WTC11 (cell line): ENCODE measurements around the gene FNDC3B. TPM values are rescaled to one million over a fixed set of nuclear protein-coding genes. Genes with fewer than 3 reads are reported as not detected.

ENCODE experiments used
- ATAC-seq: fragments of 200-7000 bp; cut with Tn5 transposase; 2 replicates; pipeline ENCODE4 v1.10.0; 2021; ENCODE audit warnings: mild to moderate bottlenecking, moderate library complexity
- CTCF ChIA-PET: fragments of 300-600 bp; sonication (Branson Sonifier 250); formaldehyde crosslinking; loops from one replicate; lab custom pipeline; 2021; ENCODE audit warnings: antibody characterized with exemption; lab: Charles Lee
- POLR2A ChIA-PET: fragments of 350-600 bp; sonication (Branson Sonifier 250); formaldehyde crosslinking; loops from one replicate; lab custom pipeline; 2021; ENCODE audit warnings: antibody characterized with exemption; lab: Charles Lee
- DNase-seq: peaks from one replicate; pipeline ENCODE4 v3.0.0; 2021; ENCODE audit warnings: low spot score
- H3K27ac Mint-ChIP-seq: 2 replicates; pipeline ENCODE4 v1.8.0; 2021; ENCODE audit warnings: mixed read lengths
- H3K27me3 Mint-ChIP-seq: 2 replicates; pipeline ENCODE4 v1.8.0; 2021; ENCODE audit warnings: low read depth, mild to moderate bottlenecking, moderate library complexity, mixed read lengths
- H3K36me3 Mint-ChIP-seq: 2 replicates; pipeline ENCODE4 v1.8.0; 2021; ENCODE audit warnings: mixed read lengths
- H3K4me1 Mint-ChIP-seq: 2 replicates; pipeline ENCODE4 v1.8.0; 2022; ENCODE audit warnings: mixed read lengths
- H3K4me3 Mint-ChIP-seq: 2 replicates; pipeline ENCODE4 v1.8.0; 2021; ENCODE audit warnings: mild to moderate bottlenecking, moderate library complexity, mixed read lengths
- H3K9me3 Mint-ChIP-seq: 2 replicates; pipeline ENCODE4 v1.8.0; 2021; ENCODE audit warnings: mixed read lengths
- AFF4 ChIP-seq: sonication (generic); formaldehyde crosslinking; IDR thresholded peaks from 2 replicates; pipeline ENCODE4 v1.8.1; 2023; ENCODE audit warnings: mild to moderate bottlenecking, missing genetic modification reagents, borderline replicate concordance
- ATF2 ChIP-seq: sonication (generic); formaldehyde crosslinking; IDR thresholded peaks from 2 replicates; pipeline ENCODE4 v1.8.1; 2022; ENCODE audit warnings: low read depth, missing genetic modification reagents, borderline replicate concordance
- ATF6 ChIP-seq: sonication (generic); formaldehyde crosslinking; IDR thresholded peaks from 2 replicates; pipeline ENCODE4 v1.8.1; 2023; ENCODE audit warnings: mild to moderate bottlenecking, missing genetic modification reagents
- CBFB ChIP-seq: sonication (generic); formaldehyde crosslinking; IDR thresholded peaks from 2 replicates; pipeline ENCODE4 v1.8.1; 2022; ENCODE audit warnings: mild to moderate bottlenecking, low read depth, missing genetic modification reagents
- CREM ChIP-seq: sonication (generic); formaldehyde crosslinking; IDR thresholded peaks from 2 replicates; pipeline ENCODE4 v1.8.1; 2022; ENCODE audit warnings: mild to moderate bottlenecking, missing genetic modification reagents, moderate library complexity
- ETV6 ChIP-seq: sonication (generic); formaldehyde crosslinking; IDR thresholded peaks from 2 replicates; pipeline ENCODE4 v1.8.1; 2022; ENCODE audit warnings: mild to moderate bottlenecking, missing genetic modification reagents
- GABPB1 ChIP-seq: sonication (generic); formaldehyde crosslinking; IDR thresholded peaks from 2 replicates; pipeline ENCODE4 v1.8.1; 2023; ENCODE audit warnings: mild to moderate bottlenecking, missing genetic modification reagents
- GRHL2 ChIP-seq: fragments of 250-450 bp; sonication (Bioruptor Pico); IDR thresholded peaks from 2 replicates; pipeline ENCODE4 v1.8.0; 2022; ENCODE audit warnings: mild to moderate bottlenecking, moderate library complexity; ENCODE audit not compliant: insufficient replicate concordance, severe bottlenecking
- JAZF1 ChIP-seq: fragments of 250-450 bp; sonication (Bioruptor Pico); IDR thresholded peaks from 2 replicates; pipeline ENCODE4 v1.9.0; 2021; ENCODE audit warnings: moderate library complexity, mild to moderate bottlenecking, inconsistent platforms
- MYBL2 ChIP-seq: sonication (generic); formaldehyde crosslinking; IDR thresholded peaks from 2 replicates; pipeline ENCODE4 v1.8.1; 2023; ENCODE audit warnings: mild to moderate bottlenecking, moderate library complexity, missing genetic modification reagents
- NFE2L1 ChIP-seq: sonication (generic); formaldehyde crosslinking; IDR thresholded peaks from 2 replicates; pipeline ENCODE4 v1.8.1; 2023; ENCODE audit warnings: missing genetic modification reagents
- NR2C2 ChIP-seq: sonication (generic); formaldehyde crosslinking; IDR thresholded peaks from 2 replicates; pipeline ENCODE4 v1.8.0; 2022; ENCODE audit warnings: mild to moderate bottlenecking, missing genetic modification reagents
- STAT6 ChIP-seq: sonication (generic); formaldehyde crosslinking; conservative IDR thresholded peaks from 2 replicates; pipeline ENCODE4 v1.8.1; 2023; ENCODE audit warnings: mild to moderate bottlenecking, low read depth, missing genetic modification reagents, moderate library complexity
- ZNF121 ChIP-seq: sonication (generic); formaldehyde crosslinking; IDR thresholded peaks from 2 replicates; pipeline ENCODE4 v1.8.0; 2023; ENCODE audit warnings: missing genetic modification reagents
- ZNF263 ChIP-seq: sonication (generic); formaldehyde crosslinking; IDR thresholded peaks from 2 replicates; pipeline ENCODE4 v1.8.1; 2022; ENCODE audit warnings: low read depth, mild to moderate bottlenecking, moderate library complexity, missing genetic modification reagents
- ZNF512 ChIP-seq: sonication (generic); formaldehyde crosslinking; IDR thresholded peaks from 2 replicates; pipeline ENCODE4 v1.8.1; 2022; ENCODE audit warnings: missing genetic modification reagents, borderline replicate concordance
- ZSCAN18 ChIP-seq: fragments of 250-450 bp; sonication (Bioruptor Pico); IDR thresholded peaks from 2 replicates; pipeline ENCODE4 v2.1.2; 2022; ENCODE audit warnings: mild to moderate bottlenecking, moderate library complexity
- total RNA-seq: library from RNA; stranded (reverse); gene quantifications from 3 replicates; pipeline ENCODE4 v1.2.3, GENCODE V29; 2021

FNDC3B gene
- total RNA-seq, 1 experiment from 2014 or later = 42.8 TPM

GRCh38 chr3:172102123-172102882, 62.9 kb downstream of the FNDC3B start:
- H3K9me3 Mint-ChIP-seq = no peaks in the 10 kb centered on the region
- CTCF ChIA-PET = interaction anchor here (2.1 kb wide), 1 partner anchor 67 kb away, joined by 4 read pairs; no protein-coding TSS in a partner anchor
- ATAC-seq = no peak
- H3K4me3 Mint-ChIP-seq = no peak overlapping the region
- TF ChIP-seq NR2C2 (CRISPR knock-in tag) = no peak
- no peak for TF ChIP-seq ZNF263 (CRISPR knock-in tag)
- TF ChIP-seq CREM (CRISPR knock-in tag) = no peak
- no peak for TF ChIP-seq ZNF121 (CRISPR knock-in tag)
- no peak for TF ChIP-seq ATF2 (CRISPR knock-in tag)
- no peak for TF ChIP-seq NFE2L1
- no peak for TF ChIP-seq MYBL2 (CRISPR knock-in tag)
- TF ChIP-seq ZNF512 (CRISPR knock-in tag) = no peak
- TF ChIP-seq, all 79 proteins: peak for 0
- no peaks in the 10 kb centered on the region for H3K27me3 Mint-ChIP-seq
- H3K4me1 Mint-ChIP-seq = peaks cover 92% of the 10 kb centered on the region
- no peak for DNase-seq
- peak overlapping the region; percentile 90 for H3K27ac Mint-ChIP-seq
- no peaks in the 10 kb centered on the region for H3K36me3 Mint-ChIP-seq
- POLR2A ChIA-PET = no interaction called here

- no peak for TF ChIP-seq JAZF1 (CRISPR knock-in tag)
- peak; percentile 72 for TF ChIP-seq GABPB1 (CRISPR knock-in tag)
- peaks cover 92% of the 10 kb centered on the region for H3K4me1 Mint-ChIP-seq
- no peaks in the 10 kb centered on the region for H3K27me3 Mint-ChIP-seq
- peak overlapping the region; percentile 90 for H3K27ac Mint-ChIP-seq
- ChIA-PET CTCF (interaction anchor here (2.1 kb wide), 1 partner anchor 66 kb away, joined by 4 read pairs; no protein-coding TSS in a partner anchor), POLR2A (no interaction called here)
- no peak overlapping the region for H3K4me3 Mint-ChIP-seq
- no peaks in the 10 kb centered on the region for H3K9me3 Mint-ChIP-seq
- no peaks in the 10 kb centered on the region for H3K36me3 Mint-ChIP-seq
- ATAC-seq = no peak
- DNase-seq = no peak
Observed at GRCh38 chr3:172102883-172103310, 63.5 kb downstream of the FNDC3B start.

GRCh38 chr3:172103724-172104123, 64.3 kb downstream of the FNDC3B start:
- DNase-seq (no peak), ATAC-seq (no peak)
- Mint-ChIP-seq H3K9me3 (no peaks in the 10 kb centered on the region), H3K4me3 (no peak overlapping the region), H3K36me3 (no peaks in the 10 kb centered on the region), H3K27me3 (no peaks in the 10 kb centered on the region), H3K27ac (peak overlapping the region; percentile 91), H3K4me1 (peaks cover 90% of the 10 kb centered on the region)
- ChIA-PET CTCF (interaction anchor here (0.6 to 1.4 kb wide), 4 partner anchors 9 to 685 kb away, joined by 3 to 7 read pairs (median 5); no protein-coding TSS in a partner anchor), POLR2A (no interaction called here)
- TF ChIP-seq CREM (CRISPR knock-in tag) = no peak
- no peak for TF ChIP-seq ETV6 (CRISPR knock-in tag)
- TF ChIP-seq AFF4 (CRISPR knock-in tag) = no peak
- TF ChIP-seq ZSCAN18 (CRISPR knock-in tag) = no peak
- TF ChIP-seq STAT6 = no peak
- no peak for TF ChIP-seq CBFB (CRISPR knock-in tag)
- TF ChIP-seq GRHL2 (CRISPR knock-in tag) = no peak
- TF ChIP-seq ATF6 = no peak
